Measurements from ENCODE around the gene TMPRSS7.
A peak's percentile ranks its signal among the peaks of the same experiment; 100 is the strongest.

DNA sequence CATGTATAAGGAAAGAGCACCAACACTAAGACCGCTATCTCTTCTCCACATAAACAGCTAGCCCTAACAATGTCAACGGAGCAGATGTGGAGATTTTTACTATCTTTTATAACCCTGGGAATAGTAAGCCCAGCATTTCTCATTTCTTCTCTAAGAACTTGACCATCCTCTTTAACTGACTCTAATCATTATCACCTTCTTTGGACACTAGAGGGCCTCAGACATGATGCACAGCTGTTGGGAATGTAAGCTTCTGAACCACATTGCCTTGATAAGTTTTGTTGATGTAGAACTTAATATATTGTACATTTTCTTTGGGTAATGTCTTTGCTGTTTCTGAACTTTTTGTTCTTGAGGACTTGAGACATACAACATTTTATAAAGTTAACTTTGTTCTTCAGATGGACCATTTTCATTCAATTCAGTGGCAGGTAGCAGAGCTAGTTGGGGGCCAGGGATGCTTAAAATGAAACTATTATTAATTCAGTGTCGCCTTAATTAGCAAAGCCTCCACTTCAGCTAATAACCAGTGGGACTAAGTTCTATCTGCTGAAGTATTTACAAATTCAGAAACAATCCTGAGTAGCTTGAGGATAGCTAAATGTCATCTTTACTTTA lies 45.4 kb upstream of the TMPRSS7 start:
- TF ChIP-seq, protein P1, sequence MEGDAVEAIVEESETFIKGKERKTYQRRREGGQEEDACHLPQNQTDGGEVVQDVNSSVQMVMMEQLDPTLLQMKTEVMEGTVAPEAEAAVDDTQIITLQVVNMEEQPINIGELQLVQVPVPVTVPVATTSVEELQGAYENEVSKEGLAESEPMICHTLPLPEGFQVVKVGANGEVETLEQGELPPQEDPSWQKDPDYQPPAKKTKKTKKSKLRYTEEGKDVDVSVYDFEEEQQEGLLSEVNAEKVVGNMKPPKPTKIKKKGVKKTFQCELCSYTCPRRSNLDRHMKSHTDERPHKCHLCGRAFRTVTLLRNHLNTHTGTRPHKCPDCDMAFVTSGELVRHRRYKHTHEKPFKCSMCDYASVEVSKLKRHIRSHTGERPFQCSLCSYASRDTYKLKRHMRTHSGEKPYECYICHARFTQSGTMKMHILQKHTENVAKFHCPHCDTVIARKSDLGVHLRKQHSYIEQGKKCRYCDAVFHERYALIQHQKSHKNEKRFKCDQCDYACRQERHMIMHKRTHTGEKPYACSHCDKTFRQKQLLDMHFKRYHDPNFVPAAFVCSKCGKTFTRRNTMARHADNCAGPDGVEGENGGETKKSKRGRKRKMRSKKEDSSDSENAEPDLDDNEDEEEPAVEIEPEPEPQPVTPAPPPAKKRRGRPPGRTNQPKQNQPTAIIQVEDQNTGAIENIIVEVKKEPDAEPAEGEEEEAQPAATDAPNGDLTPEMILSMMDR (IDR thresholded peaks at IDR 0.05; ENCODE audit: borderline replicate concordance, extremely low read depth, low read length, poor library complexity, severe bottlenecking) = peak; percentile 75
- no peak for TF ChIP-seq EZH2 (IDR thresholded peaks at IDR 0.05; ENCODE audit: borderline replicate concordance, low read depth, low read length, severe bottlenecking)

All from DND-41 (cell line).